Mesenchymal stem cell (in vitro differentiated cells and primary cell): ENCODE results near the gene NRP1.

Experiments
- DNase-seq: peaks from one replicate; pipeline ENCODE4 v3.0.0-alpha.2; 2013
- H2AFZ ChIP-seq: one replicate; pipeline ENCODE4 v1.6.1; 2013; ENCODE audit warnings: low read depth, mild to moderate bottlenecking, control low read depth, inconsistent platforms, low read length, moderate library complexity
- H2AK5ac ChIP-seq: 2 replicates; pipeline ENCODE4 v1.6.1; 2013; ENCODE audit warnings: low read length, moderate library complexity, mild to moderate bottlenecking, inconsistent platforms; ENCODE audit not compliant: severe bottlenecking
- H2BK120ac ChIP-seq: one replicate; pipeline ENCODE4 v1.6.1; 2013; ENCODE audit warnings: low read depth, mild to moderate bottlenecking, inconsistent platforms, low read length, moderate library complexity
- H2BK12ac ChIP-seq, 2 experiments: one replicate each; pipeline ENCODE4 v1.6.1; 2013; ENCODE audit warnings: inconsistent platforms in 2 of 2, low read length in 2 of 2, mild to moderate bottlenecking in 2 of 2, moderate library complexity in 2 of 2, control low read depth in 1 of 2
- H2BK15ac ChIP-seq: one replicate; pipeline ENCODE4 v1.6.1; 2013; ENCODE audit warnings: mild to moderate bottlenecking, low read depth, inconsistent platforms; ENCODE audit not compliant: poor library complexity, severe bottlenecking
- H2BK5ac ChIP-seq: 2 replicates; pipeline ENCODE4 v1.6.1; 2013; ENCODE audit warnings: low read depth, mild to moderate bottlenecking, low read length, control low read depth, inconsistent platforms; ENCODE audit not compliant: poor library complexity, severe bottlenecking
- H3K14ac ChIP-seq, 2 experiments: one replicate each; pipeline ENCODE4 v1.6.1; 2013; ENCODE audit warnings: inconsistent platforms in 2 of 2, low read length in 2 of 2, control low read depth in 1 of 2, mild to moderate bottlenecking in 1 of 2, moderate library complexity in 1 of 2
- H3K18ac ChIP-seq, 2 experiments: one replicate each; pipeline ENCODE4 v1.6.1; 2013; ENCODE audit warnings: inconsistent platforms in 2 of 2, low read length in 2 of 2, control low read depth in 1 of 2, low read depth in 1 of 2, mild to moderate bottlenecking in 1 of 2
- H3K23ac ChIP-seq, 2 experiments: one replicate each; pipeline ENCODE4 v1.6.1; 2013; ENCODE audit warnings: inconsistent platforms in 2 of 2, low read length in 2 of 2, mild to moderate bottlenecking in 2 of 2, moderate library complexity in 2 of 2, control low read depth in 1 of 2
- H3K27ac ChIP-seq: 2 replicates; pipeline ENCODE4 v1.5.1; 2013; ENCODE audit warnings: mild to moderate bottlenecking, moderate library complexity, low read length, control low read depth, inconsistent platforms; ENCODE audit not compliant: poor library complexity, severe bottlenecking
- H3K27me3 ChIP-seq, 2 experiments: 2 replicates each; pipeline versions ENCODE4 v1.6.1 to v1.7.0; 2013; ENCODE audit warnings: low read length in 2 of 2, mild to moderate bottlenecking in 2 of 2, moderate library complexity in 2 of 2, control low read depth in 1 of 2, inconsistent platforms in 1 of 2; ENCODE audit not compliant: control insufficient read depth in 1 of 2, insufficient read depth in 1 of 2
- H3K36me3 ChIP-seq, 2 experiments: 2 replicates each; pipeline versions ENCODE4 v1.6.1 to v1.7.0; 2013; ENCODE audit warnings: low read length in 2 of 2, control low read depth in 1 of 2, inconsistent platforms in 1 of 2, low read depth in 1 of 2, mild to moderate bottlenecking in 1 of 2; ENCODE audit not compliant: insufficient read depth in 2 of 2, control insufficient read depth in 1 of 2
- H3K4ac ChIP-seq, 2 experiments: one replicate each; pipeline ENCODE4 v1.6.1; 2013; ENCODE audit warnings: inconsistent platforms in 2 of 2, low read length in 2 of 2, mild to moderate bottlenecking in 2 of 2, moderate library complexity in 2 of 2, control low read depth in 1 of 2, low read depth in 1 of 2
- H3K4me1 ChIP-seq: 2 replicates; pipeline ENCODE4 v1.6.1; 2013; ENCODE audit warnings: low read depth, low read length, control low read depth; ENCODE audit not compliant: control insufficient read depth, insufficient read depth
- H3K4me2 ChIP-seq: 2 replicates; pipeline ENCODE4 v1.6.1; 2013; ENCODE audit warnings: low read length, mild to moderate bottlenecking, inconsistent platforms; ENCODE audit not compliant: poor library complexity, severe bottlenecking
- H3K4me3 ChIP-seq, 2 experiments: 2 replicates each; pipeline versions ENCODE4 v1.5.1 to v1.7.0; 2013; ENCODE audit warnings: low read length in 2 of 2, mild to moderate bottlenecking in 2 of 2, control low read depth in 1 of 2, low read depth in 1 of 2; ENCODE audit not compliant: insufficient read depth in 1 of 2
- H3K79me1 ChIP-seq: replicated peaks from 2 replicates; pipeline ENCODE4 v1.6.1; 2013; ENCODE audit warnings: mild to moderate bottlenecking, control low read depth, low read length, inconsistent platforms; ENCODE audit not compliant: poor library complexity, severe bottlenecking
- H3K9ac ChIP-seq: 2 replicates; pipeline ENCODE4 v1.7.0; 2013; ENCODE audit warnings: mild to moderate bottlenecking, low read length, moderate library complexity
- H3K9me3 ChIP-seq: 2 replicates; pipeline ENCODE4 v1.7.0; 2013; ENCODE audit warnings: mild to moderate bottlenecking, low read length; ENCODE audit not compliant: control insufficient read depth
- H4K8ac ChIP-seq: one replicate; pipeline ENCODE4 v1.6.1; 2013; ENCODE audit warnings: inconsistent platforms, mild to moderate bottlenecking, low read length, moderate library complexity
- H4K91ac ChIP-seq: one replicate; pipeline ENCODE4 v1.6.1; 2013; ENCODE audit warnings: mild to moderate bottlenecking, low read length, inconsistent platforms
- WGBS: methylation state at CpG from one replicate; pipeline ENCODE4 v1.1.7; 2013; ENCODE audit warnings: mixed read lengths; 5-methylcytosine and 5-hydroxymethylcytosine counted together

The NRP1 gene

GRCh38 chr10:33215154-33215553 is 119.3 kb downstream of the NRP1 start:
- no peak overlapping the region for H3K4me2 ChIP-seq
- H3K36me3 ChIP-seq = peaks cover 13 to 85% of the 10 kb centered on the region in 2 experiments
- H3K9me3 ChIP-seq = no peaks in the 10 kb centered on the region
- no peak overlapping the region for H3K4ac ChIP-seq
- peaks cover 3% of the 10 kb centered on the region for H3K79me1 ChIP-seq
- H2AFZ ChIP-seq = no peak overlapping the region
- H4K8ac ChIP-seq = no peak overlapping the region
- H3K14ac ChIP-seq = no peak overlapping the region
- no peaks in the 10 kb centered on the region for H3K27me3 ChIP-seq
- H4K91ac ChIP-seq = no peak overlapping the region
- no peak overlapping the region for H2BK120ac ChIP-seq
- DNase-seq = peak; percentile 34
- H3K27ac ChIP-seq = peak overlapping the region; percentile 61
- 50% methylated on average over 2 of the region's 2 CpGs for WGBS
- H3K18ac ChIP-seq = no peak overlapping the region
- H2AK5ac ChIP-seq = no peak overlapping the region
- H2BK5ac ChIP-seq = no peak overlapping the region
- no peak overlapping the region for H2BK12ac ChIP-seq
- no peak overlapping the region for H3K23ac ChIP-seq
- no peak overlapping the region for H3K4me3 ChIP-seq
- H3K4me1 ChIP-seq = peaks cover 3% of the 10 kb centered on the region
- H2BK15ac ChIP-seq = no peak overlapping the region
- H3K9ac ChIP-seq = peak overlapping the region; percentile 35

DNA sequence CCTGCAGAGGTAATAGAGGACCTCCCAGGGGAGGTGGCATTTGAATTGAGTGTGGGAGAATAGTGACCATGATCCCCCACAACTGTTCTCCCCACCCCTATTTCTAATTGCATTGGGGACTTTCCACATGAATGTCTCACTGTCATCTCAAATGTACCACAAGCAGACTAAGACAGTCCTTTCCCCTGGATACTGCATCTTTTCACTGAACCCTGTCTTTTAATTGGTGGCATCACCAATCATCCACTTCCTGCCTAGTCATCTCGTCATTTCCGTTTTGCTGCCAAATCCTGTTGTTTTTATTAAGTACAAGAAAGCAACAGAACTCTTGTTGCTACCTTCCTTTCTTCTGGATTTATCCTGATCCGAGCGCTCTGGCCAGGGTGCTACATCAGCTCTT is 120.3 kb downstream of the NRP1 start:
- Histone ChIP-seq H3K23ac (no peak overlapping the region), H3K36me3 (peaks cover 20 to 85% of the 10 kb centered on the region in 2 experiments), H3K4me3 (no peak overlapping the region), H4K91ac (no peak overlapping the region), H3K14ac (peak overlapping the region in 1 of 2 experiments; percentile 53), H4K8ac (no peak overlapping the region), H2AFZ (no peak overlapping the region), H2BK15ac (no peak overlapping the region), H2BK12ac (no peak overlapping the region), H3K27ac (peak overlapping the region; percentile 62), H2AK5ac (peak overlapping the region; percentile 85), H2BK120ac (no peak overlapping the region), H3K9ac (peak overlapping the region; percentile 27), H3K4ac (no peak overlapping the region), H3K27me3 (no peaks in the 10 kb centered on the region), H3K9me3 (no peaks in the 10 kb centered on the region), H3K79me1 (peaks cover 3% of the 10 kb centered on the region), H3K4me1 (peaks cover 3% of the 10 kb centered on the region), H2BK5ac (no peak overlapping the region), H3K18ac (no peak overlapping the region), H3K4me2 (no peak overlapping the region)
- WGBS = 86% methylated on average over 4 of the region's 4 CpGs
- DNase-seq = no peak

DNA sequence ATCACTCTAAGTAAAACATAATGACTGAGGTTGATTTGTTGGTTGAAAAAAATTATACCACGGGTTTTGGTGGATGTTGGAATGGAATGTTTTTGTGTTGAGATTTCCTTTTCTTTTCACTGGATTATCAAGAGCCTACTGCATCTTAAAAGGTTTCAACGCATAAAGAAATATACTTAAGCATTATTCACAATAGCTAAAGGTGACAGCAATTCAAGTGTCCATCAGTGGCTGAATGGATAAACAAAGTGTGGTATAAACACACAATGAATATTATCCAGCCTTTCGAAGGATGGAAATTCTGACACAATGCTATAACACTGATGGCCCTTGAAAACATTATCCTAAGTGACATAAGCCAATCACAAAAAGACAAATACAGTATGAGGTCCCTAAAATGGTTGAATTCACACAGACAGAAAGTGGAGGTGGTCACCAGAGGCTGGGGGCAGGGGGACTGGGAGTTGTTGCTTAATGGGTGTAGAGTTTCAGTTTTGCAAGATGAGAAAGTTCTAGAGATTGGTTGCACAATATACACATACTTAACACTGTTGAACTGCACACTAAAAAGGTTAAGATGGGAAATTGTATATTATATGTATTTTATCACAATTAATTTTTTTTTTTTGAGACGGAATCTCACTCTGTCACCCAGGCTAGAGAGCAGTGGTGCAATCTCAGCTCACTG is 122.3 kb downstream of the NRP1 start:
- Histone ChIP-seq H3K27me3 (no peaks in the 10 kb centered on the region), H2AK5ac (peak overlapping the region; percentile 47), H2BK5ac (no peak overlapping the region), H3K27ac (peak overlapping the region; percentile 70), H2BK12ac (no peak overlapping the region), H3K4me2 (no peak overlapping the region), H4K8ac (no peak overlapping the region), H3K14ac (no peak overlapping the region), H3K4me1 (peaks cover 3% of the 10 kb centered on the region), H2BK15ac (no peak overlapping the region), H3K23ac (no peak overlapping the region), H2AFZ (no peak overlapping the region), H3K4me3 (no peak overlapping the region), H4K91ac (no peak overlapping the region), H3K18ac (no peak overlapping the region), H2BK120ac (no peak overlapping the region), H3K9ac (no peak overlapping the region), H3K79me1 (peaks cover 3% of the 10 kb centered on the region), H3K9me3 (no peaks in the 10 kb centered on the region), H3K4ac (peak overlapping the region in 1 of 2 experiments; percentile 67), H3K36me3 (peaks cover 29 to 85% of the 10 kb centered on the region in 2 experiments)
- DNase-seq = peak; percentile 48
- 92% methylated on average over 2 of the region's 4 CpGs for WGBS

- Histone ChIP-seq H3K4me1 (peaks cover 3% of the 10 kb centered on the region), H3K4ac (no peak overlapping the region), H3K36me3 (peaks cover 30 to 85% of the 10 kb centered on the region in 2 experiments), H2AK5ac (peak overlapping the region; percentile 47), H3K79me1 (peaks cover 3% of the 10 kb centered on the region), H3K9me3 (no peaks in the 10 kb centered on the region), H2BK120ac (no peak overlapping the region), H3K27me3 (no peaks in the 10 kb centered on the region), H3K23ac (no peak overlapping the region), H2BK12ac (no peak overlapping the region), H3K4me2 (no peak overlapping the region), H2BK5ac (peak overlapping the region; percentile 53), H2BK15ac (no peak overlapping the region), H2AFZ (no peak overlapping the region), H3K14ac (no peak overlapping the region), H4K91ac (no peak overlapping the region), H3K27ac (peak overlapping the region; percentile 70), H3K18ac (no peak overlapping the region), H3K9ac (peak overlapping the region; percentile 40), H3K4me3 (no peak overlapping the region), H4K8ac (peak overlapping the region; percentile 72)
- peak; percentile 68 for DNase-seq
- WGBS = 43% methylated on average over 10 of the region's 10 CpGs
These were observed 123.2 kb downstream of the NRP1 start for GRCh38 chr10:33211106-33211878.
